B cell (primary cell): Measurements from ENCODE around the gene KCNT2. TPM values are rescaled to one million over a fixed set of nuclear protein-coding genes. Genes with fewer than 3 reads are reported as not detected.

Source experiments
- ATAC-seq: fragments of 200-7000 bp; cut with Tn5 transposase; one replicate; pipeline ENCODE4 v1.10.0; 2021; ENCODE audit warnings: low read depth, mild to moderate bottlenecking, moderate number of reproducible peaks, moderate library complexity
- CTCF ChIA-PET: fragments of 350-600 bp; sonication (Branson Sonifier 250); formaldehyde crosslinking; loops from one replicate; lab custom pipeline; 2021; ENCODE audit warnings: antibody characterized with exemption, inconsistent platforms; lab: Charles Lee
- POLR2A ChIA-PET: fragments of 350-600 bp; sonication (Branson Sonifier 250); formaldehyde crosslinking; loops from one replicate; lab custom pipeline; 2021; ENCODE audit warnings: antibody characterized with exemption; lab: Charles Lee
- DNase-seq: peaks from one replicate; pipeline ENCODE4 v3.0.0; 2013
- H2AFZ ChIP-seq: 2 replicates; pipeline ENCODE4 v1.6.1; 2012; ENCODE audit warnings: mild to moderate bottlenecking, low read depth, low read length; ENCODE audit not compliant: insufficient read depth, poor library complexity, severe bottlenecking
- H3K27ac ChIP-seq, 2 donors: 1 replicate in 1 of 2; 2 replicates in 1 of 2; pipeline ENCODE4 v1.5.1; 2012 to 2013; ENCODE audit warnings: low read length in 2 of 2, mild to moderate bottlenecking in 2 of 2, moderate library complexity in 1 of 2
- H3K27me3 ChIP-seq, 4 experiments: fragments of 200-600 bp in 1 of 4; sonication (generic) in 1 of 4; replicated peaks in 1 of 4; 1 replicate in 2 of 4; 2 replicates in 2 of 4; pipeline versions ENCODE4 v1.6.1 to v1.7.0; 2013 to 2016; ENCODE audit warnings: low read length in 3 of 4, mild to moderate bottlenecking in 2 of 4, mixed read lengths in 1 of 4, moderate library complexity in 1 of 4; ENCODE audit not compliant: insufficient read depth in 4 of 4, control insufficient read depth in 3 of 4; ENCODE audit errors: control extremely low read depth in 1 of 4
- H3K36me3 ChIP-seq, 2 experiments: replicated peaks in 1 of 2; 1 replicate in 1 of 2; 2 replicates in 1 of 2; pipeline versions ENCODE4 v1.6.1 to v1.7.1; 2013; ENCODE audit warnings: low read length in 1 of 2; ENCODE audit not compliant: insufficient read depth in 2 of 2, control insufficient read depth in 1 of 2; ENCODE audit errors: control extremely low read depth in 1 of 2, extremely low read depth in 1 of 2
- H3K4me1 ChIP-seq, 2 donors: fragments of 200-600 bp in 1 of 2; sonication (generic) in 1 of 2; 1 replicate in 1 of 2; 2 replicates in 1 of 2; pipeline versions ENCODE4 v1.5.1 to v1.6.1; 2013 to 2017; ENCODE audit warnings: low read length in 2 of 2; ENCODE audit not compliant: control insufficient read depth in 2 of 2, insufficient read depth in 2 of 2
- H3K4me2 ChIP-seq: replicated peaks from 2 replicates; pipeline ENCODE3; 2012; ENCODE audit warnings: mild to moderate bottlenecking, low read depth, low read length; ENCODE audit not compliant: poor library complexity, severe bottlenecking
- H3K4me3 ChIP-seq, 5 experiments: fragments of 200-600 bp in 1 of 5; sonication (generic) in 1 of 5; 1 replicate in 3 of 5; 2 replicates in 2 of 5; pipeline versions ENCODE4 v1.5.1 to v1.7.0; 2011 to 2016; ENCODE audit warnings: low read length in 4 of 5, mild to moderate bottlenecking in 4 of 5, low read depth in 2 of 5, control low read depth in 1 of 5, moderate library complexity in 1 of 5; ENCODE audit not compliant: insufficient read depth in 1 of 5; ENCODE audit errors: control extremely low read depth in 1 of 5, extremely low read depth in 1 of 5
- H3K79me2 ChIP-seq: fragments of 200-600 bp; sonication (generic); one replicate; pipeline ENCODE4 v1.6.0; 2016; ENCODE audit warnings: low read length; ENCODE audit not compliant: control insufficient read depth, insufficient read depth
- H3K9ac ChIP-seq: fragments of 200-600 bp; sonication (generic); 2 replicates; pipeline ENCODE4 v1.6.1; 2017; ENCODE audit warnings: mild to moderate bottlenecking, low read length, moderate library complexity
- H3K9me3 ChIP-seq, 3 donors: one replicate each; pipeline versions ENCODE4 v1.6.1 to v1.7.1; 2013; ENCODE audit warnings: low read length in 2 of 3; ENCODE audit not compliant: control insufficient read depth in 2 of 3, insufficient read depth in 1 of 3; ENCODE audit errors: control extremely low read depth in 1 of 3
- H4K20me1 ChIP-seq: 2 replicates; pipeline ENCODE4 v1.6.0; 2012; ENCODE audit warnings: mild to moderate bottlenecking, low read length; ENCODE audit not compliant: insufficient read depth, control insufficient read depth, poor library complexity, severe bottlenecking
- H3K27ac Mint-ChIP-seq: one replicate; pipeline ENCODE4 v1.8.0; 2021; ENCODE audit warnings: mixed read lengths
- H3K27me3 Mint-ChIP-seq: one replicate; pipeline ENCODE4 v1.8.0; 2021; ENCODE audit warnings: mixed read lengths
- H3K4me1 Mint-ChIP-seq: one replicate; pipeline ENCODE4 v1.8.0; 2021; ENCODE audit warnings: mixed read lengths
- H3K4me3 Mint-ChIP-seq: one replicate; pipeline ENCODE4 v1.8.0; 2021; ENCODE audit warnings: mixed read lengths
- H3K9me3 Mint-ChIP-seq: one replicate; pipeline ENCODE4 v1.8.0; 2022; ENCODE audit warnings: mixed read lengths; ENCODE audit not compliant: insufficient read depth
- EZH2 ChIP-seq: IDR thresholded peaks from 2 replicates; pipeline ENCODE4 v1.6.1; 2012; ENCODE audit warnings: borderline replicate concordance, low read depth, mild to moderate bottlenecking, moderate library complexity, low read length; ENCODE audit not compliant: insufficient read depth, poor library complexity, severe bottlenecking
- whole genome bisulfite sequencing: methylation state at CpG from one replicate; pipeline ENCODE4 v1.1.5; 2013; ENCODE audit warnings: missing lambda C conversion rate; ENCODE audit not compliant: insufficient coverage; 5-methylcytosine and 5-hydroxymethylcytosine counted together
- intact Hi-C: fragments of 100-400 bp; cut with micrococcal nuclease; formaldehyde crosslinking; loops from one replicate; pipeline ENCODE4 v1.10.0; 2022
- polyA plus RNA-seq: library from polyadenylated mRNA; depleted of rRNA; stranded (reverse); fragments of >200 nt; gene quantifications from 2 replicates; pipeline ENCODE4 v1.2.3, GENCODE V29; 2012
- total RNA-seq, 2 donors: library from RNA; stranded (reverse); fragments of 120-200 nt in 1 of 2; gene quantifications; 1 replicate in 1 of 2; 2 replicates in 1 of 2; pipeline versions ENCODE4 v1.2.3 to v1.2.4, GENCODE V29; 2013 to 2022
- TF ChIP-seq, protein P1 (sequence below): fragments of 200-600 bp; IDR thresholded peaks from one replicate; pipeline ENCODE4 v1.8.0; 2022; ENCODE audit warnings: antibody characterized with exemption, mild to moderate bottlenecking

Gene KCNT2
- total and polyA plus RNA-seq, 2 donors (not counting 1 experiment from before 2014, with no cell fraction given) = not detected

DNA sequence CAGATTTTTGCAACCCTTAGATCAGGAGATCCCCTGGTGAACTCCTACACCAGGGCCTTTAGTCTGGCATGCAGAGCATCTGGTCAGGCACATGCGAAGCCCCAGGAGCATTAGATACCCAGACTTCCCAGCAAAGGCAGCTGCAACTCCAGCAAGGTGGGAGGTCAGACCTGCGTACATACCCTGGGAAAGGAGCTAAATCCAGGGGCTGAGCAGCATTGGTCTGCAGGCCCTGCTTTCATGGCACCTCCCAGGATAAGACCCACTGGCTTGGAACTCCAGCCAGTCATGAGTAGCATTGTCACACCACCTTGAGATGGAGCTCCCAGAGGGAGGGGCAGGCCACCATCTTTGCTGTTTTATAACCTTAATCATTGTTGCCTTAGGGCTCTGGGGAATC lies 92.3 kb downstream of the KCNT2 start:
- Histone ChIP-seq H3K27me3 (no peaks in the 10 kb centered on the region), H4K20me1 (no peaks in the 10 kb centered on the region), H3K4me3 (no peak overlapping the region), H3K27ac (no peak overlapping the region), H3K4me1 (no peaks in the 10 kb centered on the region), H2AFZ (no peak overlapping the region), H3K9me3 (peaks cover 0 to 7% (median 0%) of the 10 kb centered on the region in 3 donors), H3K9ac (no peak overlapping the region), H3K4me2 (no peak overlapping the region), H3K79me2 (no peaks in the 10 kb centered on the region), H3K36me3 (no peaks in the 10 kb centered on the region)
- H3K4me1 Mint-ChIP-seq = no peaks in the 10 kb centered on the region
- no peak overlapping the region for H3K27ac Mint-ChIP-seq
- no peak for ATAC-seq
- H3K9me3 Mint-ChIP-seq = peaks cover 2% of the 10 kb centered on the region
- H3K4me3 Mint-ChIP-seq = no peak overlapping the region
- WGBS = 94% methylated on average over 1 of the region's 2 CpGs
- intact Hi-C loops = no loop called here
- CTCF ChIA-PET = no interaction called here
- TF ChIP-seq, protein P1, sequence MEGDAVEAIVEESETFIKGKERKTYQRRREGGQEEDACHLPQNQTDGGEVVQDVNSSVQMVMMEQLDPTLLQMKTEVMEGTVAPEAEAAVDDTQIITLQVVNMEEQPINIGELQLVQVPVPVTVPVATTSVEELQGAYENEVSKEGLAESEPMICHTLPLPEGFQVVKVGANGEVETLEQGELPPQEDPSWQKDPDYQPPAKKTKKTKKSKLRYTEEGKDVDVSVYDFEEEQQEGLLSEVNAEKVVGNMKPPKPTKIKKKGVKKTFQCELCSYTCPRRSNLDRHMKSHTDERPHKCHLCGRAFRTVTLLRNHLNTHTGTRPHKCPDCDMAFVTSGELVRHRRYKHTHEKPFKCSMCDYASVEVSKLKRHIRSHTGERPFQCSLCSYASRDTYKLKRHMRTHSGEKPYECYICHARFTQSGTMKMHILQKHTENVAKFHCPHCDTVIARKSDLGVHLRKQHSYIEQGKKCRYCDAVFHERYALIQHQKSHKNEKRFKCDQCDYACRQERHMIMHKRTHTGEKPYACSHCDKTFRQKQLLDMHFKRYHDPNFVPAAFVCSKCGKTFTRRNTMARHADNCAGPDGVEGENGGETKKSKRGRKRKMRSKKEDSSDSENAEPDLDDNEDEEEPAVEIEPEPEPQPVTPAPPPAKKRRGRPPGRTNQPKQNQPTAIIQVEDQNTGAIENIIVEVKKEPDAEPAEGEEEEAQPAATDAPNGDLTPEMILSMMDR = no peak
- POLR2A ChIA-PET = no interaction called here
- no peak for DNase-seq
- H3K27me3 Mint-ChIP-seq = no peaks in the 10 kb centered on the region

DNA sequence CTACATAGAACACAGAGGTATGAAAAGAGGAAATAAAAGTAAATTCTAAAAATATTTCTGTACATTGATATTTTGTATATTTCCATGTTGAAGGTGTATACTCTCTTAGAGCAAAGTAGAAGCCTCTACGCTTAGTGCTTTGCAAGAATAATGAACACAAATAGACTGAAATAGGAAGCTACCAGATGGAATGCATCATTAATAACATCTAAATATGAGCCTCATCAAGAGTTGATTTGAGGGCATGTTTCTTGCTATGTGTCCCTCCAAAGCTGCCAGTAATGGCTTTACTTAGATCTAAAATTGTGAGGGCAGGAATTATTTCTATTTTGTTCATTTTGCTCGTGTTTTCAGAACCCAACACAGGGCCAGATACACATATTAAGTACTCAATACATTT lies 94.4 kb downstream of the KCNT2 start:
- no peak overlapping the region for H3K4me3 Mint-ChIP-seq
- Histone ChIP-seq H3K9me3 (peaks cover 0 to 7% (median 0%) of the 10 kb centered on the region in 3 donors), H3K27ac (no peak overlapping the region), H3K4me3 (no peak overlapping the region), H2AFZ (no peak overlapping the region), H3K4me1 (no peaks in the 10 kb centered on the region), H4K20me1 (no peaks in the 10 kb centered on the region), H3K4me2 (no peak overlapping the region), H3K27me3 (no peaks in the 10 kb centered on the region), H3K36me3 (no peaks in the 10 kb centered on the region), H3K9ac (no peak overlapping the region), H3K79me2 (no peaks in the 10 kb centered on the region)
- ChIA-PET CTCF (no interaction called here), POLR2A (no interaction called here)
- H3K9me3 Mint-ChIP-seq = peaks cover 2% of the 10 kb centered on the region
- WGBS = no CpG with 5 or more reads among the region's 2 CpGs
- H3K27me3 Mint-ChIP-seq = no peaks in the 10 kb centered on the region
- no peak overlapping the region for H3K27ac Mint-ChIP-seq
- no peaks in the 10 kb centered on the region for H3K4me1 Mint-ChIP-seq
- DNase-seq (no peak), ATAC-seq (no peak)
- TF ChIP-seq, protein P1 = no peak
- no peak for TF ChIP-seq EZH2
- intact Hi-C loops = no loop called here
